WTC11 (cell line): ENCODE results near the gene GTF3C6.

ENCODE experiments used
- CTCF ChIP-seq: fragments of 200-600 bp; IDR thresholded peaks from 2 replicates; pipeline ENCODE4 v1.8.0; 2022; ENCODE audit warnings: antibody characterized with exemption
- SP1 ChIP-seq: sonication (generic); formaldehyde crosslinking; conservative IDR thresholded peaks from 2 replicates; pipeline ENCODE4 v1.8.1; 2022; ENCODE audit warnings: missing genetic modification reagents

- no peak for TF ChIP-seq CTCF
- no peak for TF ChIP-seq SP1 (CRISPR knock-in tag)
These were observed 54.8 kb downstream of the GTF3C6 start for GRCh38 chr6:111013144-111013915.
